GM18517 (cell line): Measurements from ENCODE around the gene DPP6.
"Not testable (repeated sequence)": the region's sequence is repeated elsewhere in the genome, so short reads cannot be mapped to it uniquely, and the experiment has no call there.

ENCODE experiments used
- ATAC-seq: cut with Tn5 transposase; IDR thresholded peaks from one replicate; pipeline ENCODE4 v1.9.1; 2021; ENCODE audit warnings: mild to moderate bottlenecking, moderate library complexity; ENCODE audit not compliant: unreplicated experiment

The DPP6 gene

GRCh38 chr7:154146707-154147038 lies 94.5 kb downstream of the DPP6 start:
- not testable (repeated sequence) for ATAC-seq

GRCh38 chr7:154148791-154149516 lies 96.8 kb downstream of the DPP6 start:
- not testable (repeated sequence) for ATAC-seq

- ATAC-seq = not testable (repeated sequence)
These were observed 98.5 kb downstream of the DPP6 start for GRCh38 chr7:154150656-154151055.

- not testable (repeated sequence) for ATAC-seq
These were observed 99.1 kb downstream of the DPP6 start for GRCh38 chr7:154151306-154151705.

GRCh38 chr7:154155928-154156327 lies 103.7 kb downstream of the DPP6 start:
- ATAC-seq = not testable (repeated sequence)

GRCh38 chr7:154162921-154163320 lies 110.7 kb downstream of the DPP6 start:
- ATAC-seq = not testable (repeated sequence)

GRCh38 chr7:154163642-154164041 lies 111.4 kb downstream of the DPP6 start:
- not testable (repeated sequence) for ATAC-seq

- no peak for ATAC-seq
These were observed 114.9 kb downstream of the DPP6 start for GRCh38 chr7:154167051-154167450.

GRCh38 chr7:154167807-154168206 lies 115.6 kb downstream of the DPP6 start:
- no peak for ATAC-seq

- no peak for ATAC-seq
These were observed 119.2 kb downstream of the DPP6 start for GRCh38 chr7:154171422-154171821.

GRCh38 chr7:154172236-154172635 lies 120.0 kb downstream of the DPP6 start:
- ATAC-seq = no peak

- ATAC-seq = no peak
These were observed 125.4 kb downstream of the DPP6 start for GRCh38 chr7:154177584-154177983.

- ATAC-seq = no peak
These were observed 126.7 kb downstream of the DPP6 start for GRCh38 chr7:154178895-154179294.

GRCh38 chr7:154183482-154183881 lies 131.3 kb downstream of the DPP6 start:
- no peak for ATAC-seq

GRCh38 chr7:154183946-154184345 lies 131.7 kb downstream of the DPP6 start:
- no peak for ATAC-seq

- ATAC-seq = no peak
These were observed 134.6 kb downstream of the DPP6 start for GRCh38 chr7:154186811-154187210.

- no peak for ATAC-seq
These were observed 136.1 kb downstream of the DPP6 start for GRCh38 chr7:154188330-154188729.

GRCh38 chr7:154195266-154195665 lies 143.1 kb downstream of the DPP6 start:
- ATAC-seq = no peak

- no peak for ATAC-seq
These were observed 146.3 kb downstream of the DPP6 start for GRCh38 chr7:154198481-154198880.

GRCh38 chr7:154200241-154200640 lies 148.0 kb downstream of the DPP6 start:
- no peak for ATAC-seq

GRCh38 chr7:154202002-154202401 lies 149.8 kb downstream of the DPP6 start:
- no peak for ATAC-seq

GRCh38 chr7:154204046-154204445 lies 151.8 kb downstream of the DPP6 start:
- no peak for ATAC-seq

- no peak for ATAC-seq
These were observed 160.7 kb downstream of the DPP6 start for GRCh38 chr7:154212861-154213260.
